ENCODE data around the gene SNTA1.

DNA sequence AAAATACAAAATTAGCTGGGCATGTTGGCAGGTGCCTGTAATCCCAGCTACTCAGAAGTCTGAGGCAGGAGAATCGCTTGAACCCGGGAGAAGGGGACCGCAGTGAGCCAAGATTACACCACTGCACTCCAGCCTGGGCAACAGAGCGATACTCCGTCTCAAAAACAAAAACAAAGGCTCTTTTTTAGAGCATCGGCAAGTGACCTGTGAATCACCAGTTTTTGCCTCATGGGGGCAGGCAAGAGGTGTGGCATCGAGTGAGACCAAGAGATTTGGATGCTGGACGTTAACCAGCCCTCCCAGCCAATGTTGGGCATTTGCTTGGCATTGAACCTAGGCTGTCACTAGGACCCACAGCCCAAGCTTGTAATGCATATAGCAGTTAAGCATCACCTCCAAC is 27.6 kb downstream of the SNTA1 start:
- TF ChIP-seq, protein P1, sequence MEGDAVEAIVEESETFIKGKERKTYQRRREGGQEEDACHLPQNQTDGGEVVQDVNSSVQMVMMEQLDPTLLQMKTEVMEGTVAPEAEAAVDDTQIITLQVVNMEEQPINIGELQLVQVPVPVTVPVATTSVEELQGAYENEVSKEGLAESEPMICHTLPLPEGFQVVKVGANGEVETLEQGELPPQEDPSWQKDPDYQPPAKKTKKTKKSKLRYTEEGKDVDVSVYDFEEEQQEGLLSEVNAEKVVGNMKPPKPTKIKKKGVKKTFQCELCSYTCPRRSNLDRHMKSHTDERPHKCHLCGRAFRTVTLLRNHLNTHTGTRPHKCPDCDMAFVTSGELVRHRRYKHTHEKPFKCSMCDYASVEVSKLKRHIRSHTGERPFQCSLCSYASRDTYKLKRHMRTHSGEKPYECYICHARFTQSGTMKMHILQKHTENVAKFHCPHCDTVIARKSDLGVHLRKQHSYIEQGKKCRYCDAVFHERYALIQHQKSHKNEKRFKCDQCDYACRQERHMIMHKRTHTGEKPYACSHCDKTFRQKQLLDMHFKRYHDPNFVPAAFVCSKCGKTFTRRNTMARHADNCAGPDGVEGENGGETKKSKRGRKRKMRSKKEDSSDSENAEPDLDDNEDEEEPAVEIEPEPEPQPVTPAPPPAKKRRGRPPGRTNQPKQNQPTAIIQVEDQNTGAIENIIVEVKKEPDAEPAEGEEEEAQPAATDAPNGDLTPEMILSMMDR (IDR thresholded peaks at IDR 0.05; ENCODE audit: insufficient read depth, low read depth, low read length): peak; percentile 45
- TF ChIP-seq EZH2 (IDR thresholded peaks at IDR 0.05; ENCODE audit: insufficient read depth, low read length): no peak

Measured in astrocyte (in vitro differentiated cells and primary cell).